HepG2 (cell line): ENCODE data around the gene GON7. TPM values are rescaled to one million over a fixed set of nuclear protein-coding genes. Genes with fewer than 3 reads are reported as not detected.
A peak's percentile ranks its signal among the peaks of the same experiment; 100 is the strongest.

ENCODE experiments used
- AGO2 ChIP-seq: fragments of 200-400 bp; formaldehyde crosslinking; optimal IDR thresholded peaks from 2 replicates; pipeline ENCODE3; 2017; ENCODE audit warnings: mild to moderate bottlenecking, low read depth, low read length, moderate library complexity
- CAMTA2 ChIP-seq: sonication (generic); formaldehyde crosslinking; IDR thresholded peaks from 2 replicates; pipeline ENCODE4 v1.4.0; 2020; ENCODE audit warnings: mild to moderate bottlenecking, missing genetic modification reagents, borderline replicate concordance
- CEBPB ChIP-seq: IDR thresholded peaks from 2 replicates; pipeline ENCODE4 v1.6.1; 2011; ENCODE audit warnings: low read depth, low read length, improper control_type of control experiment, borderline replicate concordance
- IKZF4 ChIP-seq: sonication (generic); formaldehyde crosslinking; IDR thresholded peaks from 2 replicates; pipeline ENCODE4 v1.5.1; 2020; ENCODE audit warnings: borderline replicate concordance, mild to moderate bottlenecking, low read depth, missing genetic modification reagents; ENCODE audit errors: not compliant biosample characterization
- JUND ChIP-seq: sonication (generic); formaldehyde crosslinking; IDR thresholded peaks from 2 replicates; pipeline ENCODE4 v1.8.0; 2022; ENCODE audit warnings: mild to moderate bottlenecking, missing genetic modification reagents
- KLF12 ChIP-seq: sonication (generic); formaldehyde crosslinking; IDR thresholded peaks from 2 replicates; pipeline ENCODE4 v1.4.0; 2020; ENCODE audit warnings: missing genetic modification reagents, borderline replicate concordance
- KMT2B ChIP-seq: IDR thresholded peaks from 2 replicates; pipeline ENCODE4 v1.6.1; 2016; ENCODE audit warnings: missing genetic modification reagents, missing compliant biosample characterization
- POGZ ChIP-seq: sonication (generic); formaldehyde crosslinking; IDR thresholded peaks from 2 replicates; pipeline ENCODE4 v1.4.0; 2020; ENCODE audit warnings: mild to moderate bottlenecking, missing genetic modification reagents
- RBAK ChIP-seq: sonication (generic); formaldehyde crosslinking; IDR thresholded peaks from 2 replicates; pipeline ENCODE4 v1.5.1; 2020; ENCODE audit warnings: mild to moderate bottlenecking, missing genetic modification reagents
- RFX5 ChIP-seq: IDR thresholded peaks from 2 replicates; pipeline ENCODE4 v1.6.1; 2011; ENCODE audit warnings: low read depth, low read length, improper control_type of control experiment
- SKI ChIP-seq: fragments of 450-650 bp; IDR thresholded peaks from one replicate; pipeline ENCODE4 v1.6.1; 2018; ENCODE audit warnings: mild to moderate bottlenecking; ENCODE audit not compliant: partially characterized antibody
- SMAD9 ChIP-seq: sonication (generic); formaldehyde crosslinking; IDR thresholded peaks from 2 replicates; pipeline ENCODE4 v1.5.1; 2020; ENCODE audit warnings: mild to moderate bottlenecking, missing genetic modification reagents
- SMYD3 ChIP-seq: sonication (generic); formaldehyde crosslinking; IDR thresholded peaks from 2 replicates; pipeline ENCODE4 v1.8.1; 2023; ENCODE audit warnings: mild to moderate bottlenecking, missing genetic modification reagents
- SRSF1 ChIP-seq: fragments of 200-400 bp; formaldehyde crosslinking; optimal IDR thresholded peaks from 2 replicates; pipeline ENCODE3; 2017; ENCODE audit warnings: mild to moderate bottlenecking, low read depth, low read length, moderate library complexity
- U2AF2 ChIP-seq: fragments of 200-400 bp; formaldehyde crosslinking; IDR thresholded peaks from 2 replicates; pipeline ENCODE4 v1.6.1; 2017; ENCODE audit warnings: low read depth, mild to moderate bottlenecking, low read length
- ZMAT3 ChIP-seq: sonication (generic); formaldehyde crosslinking; conservative IDR thresholded peaks from 2 replicates; pipeline ENCODE4 v1.7.0; 2021; ENCODE audit warnings: missing genetic modification reagents
- ZNF138 ChIP-seq: sonication (generic); formaldehyde crosslinking; IDR thresholded peaks from 2 replicates; pipeline ENCODE4 v1.5.0; 2020; ENCODE audit warnings: mild to moderate bottlenecking, low read depth, missing genetic modification reagents
- ZSCAN25 ChIP-seq: sonication (generic); formaldehyde crosslinking; IDR thresholded peaks from 2 replicates; pipeline ENCODE4 v1.8.0; 2022; ENCODE audit warnings: mild to moderate bottlenecking, missing genetic modification reagents
- polyA plus RNA-seq, 8 experiments: library from polyadenylated mRNA; depleted of rRNA in 3 of 8; stranded (reverse) in 7 of 8; unstranded in 1 of 8; fragments of >200 nt; fragmentation: Illumina TruSeq in 4 of 8; extraction: Trizol in 4 of 8; gene quantifications; 2 replicates each; pipeline versions ENCODE4 v1.2.1 to v1.2.3, GENCODE V29; 2011 to 2016; ENCODE audit warnings: low read depth in 4 of 8, missing spikeins in 1 of 8, mixed read lengths in 1 of 8; ENCODE audit not compliant: insufficient read depth in 1 of 8
- total RNA-seq, 5 experiments: library from RNA; depleted of rRNA; stranded (reverse); fragments of >200 nt; fragmentation: Illumina TruSeq; extraction: Trizol; gene quantifications; 2 replicates each; pipeline ENCODE4 v1.2.3, GENCODE V29; 2016; ENCODE audit warnings: low read depth in 1 of 5
- TF ChIP-seq, protein P1 (sequence below): sonication (generic); formaldehyde crosslinking; IDR thresholded peaks from 2 replicates; pipeline ENCODE4 v1.4.0; 2020; ENCODE audit warnings: missing genetic modification reagents
- TF ChIP-seq, protein P2 (sequence below): sonication (generic); formaldehyde crosslinking; IDR thresholded peaks from 2 replicates; pipeline ENCODE4 v1.4.0; 2020; ENCODE audit warnings: missing genetic modification reagents, borderline replicate concordance
- TF ChIP-seq, protein P3 (sequence below): sonication (generic); formaldehyde crosslinking; IDR thresholded peaks from 2 replicates; pipeline ENCODE4 v1.4.0; 2020; ENCODE audit warnings: missing genetic modification reagents
- TF ChIP-seq, protein P4 (sequence below): sonication (generic); formaldehyde crosslinking; IDR thresholded peaks from 2 replicates; pipeline ENCODE4 v1.9.0; 2021; ENCODE audit warnings: missing genetic modification reagents, mild to moderate bottlenecking, borderline replicate concordance

GON7 gene
- total and polyA plus RNA-seq, 2 of the 13 experiments (the other 11 are each of a cell fraction or from before 2014, with no cell fraction given), result 11.9 to 28.0 TPM

DNA sequence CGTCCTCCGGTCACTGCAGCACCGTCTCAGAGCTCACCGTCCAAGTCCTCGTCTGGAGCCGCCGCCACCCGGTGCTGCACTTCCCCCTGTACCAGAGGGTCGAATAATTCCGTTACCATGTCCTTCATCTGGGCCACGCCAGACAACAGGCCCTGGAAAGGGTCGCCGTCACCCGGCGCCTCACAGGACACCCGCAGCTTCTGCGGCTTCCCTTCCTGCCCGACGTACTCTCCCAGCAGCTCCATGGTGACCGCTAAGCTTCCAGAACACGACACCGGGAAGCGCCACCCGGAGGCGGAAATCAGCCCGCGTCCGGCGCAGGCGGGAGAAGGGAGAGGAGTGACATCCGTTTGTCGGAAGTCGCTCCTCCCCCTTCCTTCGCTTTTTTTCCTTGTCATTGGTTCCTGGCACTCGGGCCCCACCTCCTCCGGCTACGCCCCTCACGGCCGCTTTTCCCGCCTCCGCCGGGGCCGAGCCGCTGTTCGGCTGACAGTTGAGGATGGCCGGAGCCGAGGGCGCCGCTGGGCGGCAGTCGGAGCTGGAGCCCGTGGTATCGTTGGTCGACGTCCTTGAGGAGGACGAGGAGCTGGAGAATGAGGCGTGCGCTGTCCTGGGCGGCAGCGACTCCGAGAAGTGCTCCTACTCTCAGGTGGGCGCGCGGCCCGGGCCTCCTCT is at the start of gene GON7, which contains the start of gene UBR7 (continued):
- TF ChIP-seq SMAD9 (CRISPR knock-in tag) (no peak), U2AF2 (no peak), JUND (0 out of 2 replicates have a peak, but pooled peaks have one; percentile 4), KMT2B (peak; percentile 91), CEBPB (no peak), POGZ (CRISPR knock-in tag) (peak; percentile 81; the same call in 1 of the 2 replicates), IKZF4 (peak; percentile 47), CAMTA2 (CRISPR knock-in tag) (no peak), RFX5 (no peak), ZSCAN25 (CRISPR knock-in tag) (peak; percentile 29; the same call in 1 of the 2 replicates), AGO2 (peak; percentile 64), ZNF138 (CRISPR knock-in tag) (no peak), SKI (no peak), KLF12 (CRISPR knock-in tag) (no peak), RBAK (CRISPR knock-in tag) (no peak), SRSF1 (peak; percentile 67), ZMAT3 (CRISPR knock-in tag) (peak; percentile 90), SMYD3 (CRISPR knock-in tag) (peak; percentile 86; the same call in 1 of the 2 replicates)
- TF ChIP-seq, protein P1, sequence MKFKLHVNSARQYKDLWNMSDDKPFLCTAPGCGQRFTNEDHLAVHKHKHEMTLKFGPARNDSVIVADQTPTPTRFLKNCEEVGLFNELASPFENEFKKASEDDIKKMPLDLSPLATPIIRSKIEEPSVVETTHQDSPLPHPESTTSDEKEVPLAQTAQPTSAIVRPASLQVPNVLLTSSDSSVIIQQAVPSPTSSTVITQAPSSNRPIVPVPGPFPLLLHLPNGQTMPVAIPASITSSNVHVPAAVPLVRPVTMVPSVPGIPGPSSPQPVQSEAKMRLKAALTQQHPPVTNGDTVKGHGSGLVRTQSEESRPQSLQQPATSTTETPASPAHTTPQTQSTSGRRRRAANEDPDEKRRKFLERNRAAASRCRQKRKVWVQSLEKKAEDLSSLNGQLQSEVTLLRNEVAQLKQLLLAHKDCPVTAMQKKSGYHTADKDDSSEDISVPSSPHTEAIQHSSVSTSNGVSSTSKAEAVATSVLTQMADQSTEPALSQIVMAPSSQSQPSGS (CRISPR knock-in tag), result 0 out of 2 replicates have a peak, but pooled peaks have one; percentile 29
- TF ChIP-seq, protein P2, sequence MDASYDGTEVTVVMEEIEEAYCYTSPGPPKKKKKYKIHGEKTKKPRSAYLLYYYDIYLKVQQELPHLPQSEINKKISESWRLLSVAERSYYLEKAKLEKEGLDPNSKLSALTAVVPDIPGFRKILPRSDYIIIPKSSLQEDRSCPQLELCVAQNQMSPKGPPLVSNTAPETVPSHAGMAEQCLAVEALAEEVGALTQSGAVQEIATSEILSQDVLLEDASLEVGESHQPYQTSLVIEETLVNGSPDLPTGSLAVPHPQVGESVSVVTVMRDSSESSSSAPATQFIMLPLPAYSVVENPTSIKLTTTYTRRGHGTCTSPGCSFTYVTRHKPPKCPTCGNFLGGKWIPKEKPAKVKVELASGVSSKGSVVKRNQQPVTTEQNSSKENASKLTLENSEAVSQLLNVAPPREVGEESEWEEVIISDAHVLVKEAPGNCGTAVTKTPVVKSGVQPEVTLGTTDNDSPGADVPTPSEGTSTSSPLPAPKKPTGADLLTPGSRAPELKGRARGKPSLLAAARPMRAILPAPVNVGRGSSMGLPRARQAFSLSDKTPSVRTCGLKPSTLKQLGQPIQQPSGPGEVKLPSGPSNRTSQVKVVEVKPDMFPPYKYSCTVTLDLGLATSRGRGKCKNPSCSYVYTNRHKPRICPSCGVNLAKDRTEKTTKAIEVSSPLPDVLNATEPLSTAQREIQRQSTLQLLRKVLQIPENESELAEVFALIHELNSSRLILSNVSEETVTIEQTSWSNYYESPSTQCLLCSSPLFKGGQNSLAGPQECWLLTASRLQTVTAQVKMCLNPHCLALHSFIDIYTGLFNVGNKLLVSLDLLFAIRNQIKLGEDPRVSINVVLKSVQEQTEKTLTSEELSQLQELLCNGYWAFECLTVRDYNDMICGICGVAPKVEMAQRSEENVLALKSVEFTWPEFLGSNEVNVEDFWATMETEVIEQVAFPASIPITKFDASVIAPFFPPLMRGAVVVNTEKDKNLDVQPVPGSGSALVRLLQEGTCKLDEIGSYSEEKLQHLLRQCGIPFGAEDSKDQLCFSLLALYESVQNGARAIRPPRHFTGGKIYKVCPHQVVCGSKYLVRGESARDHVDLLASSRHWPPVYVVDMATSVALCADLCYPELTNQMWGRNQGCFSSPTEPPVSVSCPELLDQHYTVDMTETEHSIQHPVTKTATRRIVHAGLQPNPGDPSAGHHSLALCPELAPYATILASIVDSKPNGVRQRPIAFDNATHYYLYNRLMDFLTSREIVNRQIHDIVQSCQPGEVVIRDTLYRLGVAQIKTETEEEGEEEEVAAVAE (CRISPR knock-in tag), result no peak; the same call in 1 of the 2 replicates
- TF ChIP-seq, protein P3, sequence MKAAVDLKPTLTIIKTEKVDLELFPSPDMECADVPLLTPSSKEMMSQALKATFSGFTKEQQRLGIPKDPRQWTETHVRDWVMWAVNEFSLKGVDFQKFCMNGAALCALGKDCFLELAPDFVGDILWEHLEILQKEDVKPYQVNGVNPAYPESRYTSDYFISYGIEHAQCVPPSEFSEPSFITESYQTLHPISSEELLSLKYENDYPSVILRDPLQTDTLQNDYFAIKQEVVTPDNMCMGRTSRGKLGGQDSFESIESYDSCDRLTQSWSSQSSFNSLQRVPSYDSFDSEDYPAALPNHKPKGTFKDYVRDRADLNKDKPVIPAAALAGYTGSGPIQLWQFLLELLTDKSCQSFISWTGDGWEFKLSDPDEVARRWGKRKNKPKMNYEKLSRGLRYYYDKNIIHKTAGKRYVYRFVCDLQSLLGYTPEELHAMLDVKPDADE, result no peak
- TF ChIP-seq, protein P4, sequence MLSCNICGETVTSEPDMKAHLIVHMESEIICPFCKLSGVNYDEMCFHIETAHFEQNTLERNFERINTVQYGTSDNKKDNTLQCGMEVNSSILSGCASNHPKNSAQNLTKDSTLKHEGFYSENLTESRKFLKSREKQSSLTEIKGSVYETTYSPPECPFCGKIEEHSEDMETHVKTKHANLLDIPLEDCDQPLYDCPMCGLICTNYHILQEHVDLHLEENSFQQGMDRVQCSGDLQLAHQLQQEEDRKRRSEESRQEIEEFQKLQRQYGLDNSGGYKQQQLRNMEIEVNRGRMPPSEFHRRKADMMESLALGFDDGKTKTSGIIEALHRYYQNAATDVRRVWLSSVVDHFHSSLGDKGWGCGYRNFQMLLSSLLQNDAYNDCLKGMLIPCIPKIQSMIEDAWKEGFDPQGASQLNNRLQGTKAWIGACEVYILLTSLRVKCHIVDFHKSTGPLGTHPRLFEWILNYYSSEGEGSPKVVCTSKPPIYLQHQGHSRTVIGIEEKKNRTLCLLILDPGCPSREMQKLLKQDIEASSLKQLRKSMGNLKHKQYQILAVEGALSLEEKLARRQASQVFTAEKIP (CRISPR knock-in tag), result no peak
